ENCODE results near the gene PRSS21.

PRSS21 gene

DNA sequence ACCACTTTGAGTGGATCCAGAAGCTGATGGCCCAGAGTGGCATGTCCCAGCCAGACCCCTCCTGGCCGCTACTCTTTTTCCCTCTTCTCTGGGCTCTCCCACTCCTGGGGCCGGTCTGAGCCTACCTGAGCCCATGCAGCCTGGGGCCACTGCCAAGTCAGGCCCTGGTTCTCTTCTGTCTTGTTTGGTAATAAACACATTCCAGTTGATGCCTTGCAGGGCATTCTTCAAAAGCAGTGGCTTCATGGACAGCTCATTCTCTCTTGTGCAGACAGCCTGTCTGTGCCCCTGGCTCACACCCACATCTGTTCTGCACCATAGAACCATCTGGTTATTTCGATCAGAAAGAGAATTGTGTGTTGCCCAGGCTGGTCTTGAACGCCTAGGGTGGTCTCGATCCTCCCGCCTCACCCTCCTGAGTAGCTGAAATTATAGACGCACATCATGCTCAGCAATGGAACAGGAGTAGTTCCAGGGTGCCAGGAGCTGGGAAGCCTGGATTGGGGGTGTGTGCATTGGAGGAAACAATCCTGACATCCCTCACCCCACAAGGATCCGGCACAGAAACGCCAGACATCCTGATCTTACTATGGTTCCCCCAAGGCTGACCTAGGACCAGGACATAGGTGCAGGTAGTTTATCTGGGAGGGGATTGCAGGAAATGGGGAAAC lies 4.6 kb downstream of the PRSS21 start:
- DNase-seq (ENCODE audit: low read depth) = no peak

DNA sequence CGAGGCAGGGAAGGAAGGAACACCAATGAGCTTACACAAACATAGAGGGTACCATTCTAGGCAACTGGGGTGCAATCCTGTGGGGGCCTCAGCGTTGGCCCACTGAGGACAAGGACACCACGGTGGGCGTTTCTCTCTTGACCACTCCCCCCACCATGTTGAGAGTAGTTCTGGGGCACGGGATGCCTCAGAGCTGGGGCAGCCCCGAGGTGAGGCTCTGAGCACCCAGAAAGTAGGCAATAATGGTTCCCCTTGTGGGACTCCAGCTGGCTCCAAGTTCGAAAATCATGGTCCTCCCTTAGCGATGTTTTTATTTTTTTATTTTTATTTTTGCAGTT lies 5.1 kb downstream of the PRSS21 start:
- no peak overlapping the region for H3K4me3 ChIP-seq (ENCODE audit: low read depth, low read length)
- DNase-seq (ENCODE audit: low read depth) = no peak

More for the DNA sequence above, 4.6 kb downstream of the PRSS21 start:
- H3K4me3 ChIP-seq (ENCODE audit: low read depth, low read length) = no peak overlapping the region

DNA sequence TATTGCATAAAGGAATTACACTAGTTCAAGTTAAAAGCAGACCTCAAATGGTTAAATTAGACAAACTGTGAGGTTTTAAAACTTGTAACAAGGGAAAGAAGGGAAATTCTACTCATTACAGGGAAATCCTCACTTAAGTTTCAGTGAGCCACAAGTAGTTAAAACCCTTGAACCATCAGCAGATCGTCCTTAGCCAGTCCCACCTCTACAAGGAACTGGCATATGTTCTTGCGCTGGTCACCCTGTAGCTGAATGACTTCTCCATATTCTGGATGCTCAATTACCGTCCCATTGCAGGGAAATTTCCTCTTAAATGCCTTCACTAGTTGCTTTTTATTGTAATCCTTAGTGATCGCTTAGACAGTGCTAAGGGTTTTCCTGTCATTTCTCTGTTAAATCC lies 5.5 kb downstream of the PRSS21 start:
- DNase-seq (ENCODE audit: low read depth) = no peak
- H3K4me3 ChIP-seq (ENCODE audit: low read depth, low read length) = no peak overlapping the region

DNA sequence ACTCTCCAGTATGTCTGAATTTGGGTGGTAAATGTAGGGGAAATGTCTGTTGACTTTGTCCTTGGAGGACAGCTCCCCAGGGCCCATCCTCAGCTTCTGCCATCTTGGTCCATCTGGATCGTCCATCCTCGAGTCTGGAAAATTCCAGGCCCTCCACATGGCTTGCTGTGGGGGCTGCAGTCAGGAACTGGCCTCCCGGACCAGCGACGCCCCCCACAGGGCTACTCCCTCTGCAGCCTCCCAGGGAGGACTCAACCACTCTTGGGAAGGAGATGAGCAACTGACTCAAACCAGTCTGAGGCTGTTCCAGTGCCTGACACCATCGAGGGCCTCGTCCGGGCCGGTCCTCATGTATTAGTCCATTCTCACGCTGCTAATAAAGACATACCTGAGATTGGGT lies 7.6 kb downstream of the PRSS21 start:
- H3K4me3 ChIP-seq (ENCODE audit: low read depth, low read length) = no peak overlapping the region
- no peak for DNase-seq (ENCODE audit: low read depth)

DNA sequence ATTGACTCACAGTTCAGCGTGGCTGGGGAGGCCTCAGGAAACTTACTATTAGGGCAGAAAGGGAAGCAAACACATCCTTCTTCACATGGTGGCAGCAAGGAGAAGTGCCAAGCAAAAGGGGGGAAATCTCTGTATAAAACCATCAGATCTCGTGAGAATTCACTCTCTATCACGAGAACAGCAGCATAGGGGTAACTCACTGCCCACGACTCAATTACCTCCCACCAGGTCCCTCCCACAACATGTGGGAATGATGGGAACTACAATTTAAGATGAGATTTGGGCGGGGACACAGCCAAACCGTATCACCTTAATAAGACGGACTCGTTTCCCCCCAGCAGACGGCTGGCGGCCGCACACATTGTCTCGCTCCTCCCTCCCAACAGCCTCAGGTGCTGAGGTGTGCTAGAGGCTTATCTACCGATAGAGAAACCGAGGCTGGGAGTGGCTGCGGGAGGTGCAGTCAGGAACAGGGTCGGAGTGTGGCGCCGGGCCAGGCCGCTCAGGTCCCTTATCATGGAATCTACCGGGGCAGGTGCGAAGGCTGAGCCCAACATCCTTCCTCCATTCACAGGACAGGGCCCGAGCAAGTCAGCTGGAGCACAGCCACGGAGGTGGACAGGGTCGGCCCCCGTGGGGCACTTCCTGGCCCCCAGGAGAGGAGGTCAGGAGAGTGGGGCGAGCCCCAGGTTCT lies 8.2 kb downstream of the PRSS21 start:
- H3K4me3 ChIP-seq (ENCODE audit: low read depth, low read length) = no peak overlapping the region

DNA sequence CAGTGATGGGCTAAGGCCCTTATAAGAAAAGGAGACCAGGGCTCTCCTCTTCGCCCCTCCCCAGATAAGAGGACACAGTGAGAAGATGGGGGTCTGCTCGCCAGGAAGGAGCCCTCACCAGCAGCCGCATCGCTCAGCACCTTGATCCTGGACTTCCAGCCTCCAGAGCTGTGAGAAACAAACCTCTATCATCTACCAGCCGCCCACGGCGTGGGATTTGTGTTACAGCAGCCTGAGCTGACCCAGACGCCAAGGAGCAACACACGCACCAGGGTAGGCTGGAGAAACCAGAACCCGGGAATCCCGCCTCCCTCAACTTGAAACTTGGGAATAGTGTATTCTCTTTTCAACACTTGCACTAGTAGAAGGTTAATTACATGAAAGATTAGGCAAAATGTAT lies 8.9 kb downstream of the PRSS21 start:
- DNase-seq (ENCODE audit: low read depth) = no peak
- H3K4me3 ChIP-seq (ENCODE audit: low read depth, low read length) = no peak overlapping the region

More for the DNA sequence above, 8.2 kb downstream of the PRSS21 start:
- no peak for DNase-seq (ENCODE audit: low read depth)

DNA sequence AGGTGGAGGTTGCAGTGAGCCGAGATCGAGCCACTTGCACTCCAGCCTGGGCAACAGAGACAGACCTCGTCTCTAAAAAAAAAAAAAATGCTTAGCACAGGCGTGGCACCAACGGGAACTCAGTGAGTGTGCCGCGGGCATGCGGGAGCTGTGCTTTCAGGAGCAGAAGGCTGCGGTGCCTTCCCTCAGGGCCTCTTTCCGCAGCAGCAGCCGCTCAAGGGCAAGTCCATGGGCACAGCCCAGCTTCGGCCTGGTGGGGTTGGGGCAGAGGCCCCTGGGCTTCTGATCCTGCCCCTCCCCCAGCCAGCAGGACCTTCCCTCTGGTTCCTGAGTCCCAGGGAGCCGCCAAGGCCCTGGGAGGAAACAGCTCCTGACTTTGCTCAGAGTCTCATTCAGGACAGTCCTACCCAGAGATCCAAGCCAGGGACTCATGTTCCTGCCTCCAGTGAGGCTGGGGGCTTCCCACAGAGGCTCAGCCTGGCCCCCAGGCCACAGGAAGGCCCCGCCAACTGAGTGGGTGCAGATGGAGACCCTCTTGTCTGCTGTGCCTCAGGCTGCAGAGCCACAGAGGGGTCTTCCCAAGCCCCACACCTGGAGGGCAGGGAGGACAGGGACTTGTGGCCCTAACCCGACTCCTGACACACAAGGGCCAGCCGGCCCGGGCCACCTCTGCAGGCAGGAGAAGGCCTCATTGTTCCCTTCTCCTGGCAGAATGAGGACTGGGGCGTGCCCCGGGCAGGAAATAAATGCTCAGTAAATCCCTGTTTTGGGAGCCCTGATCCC lies 9.7 kb downstream of the PRSS21 start:
- DNase-seq (ENCODE audit: low read depth) = no peak

DNA sequence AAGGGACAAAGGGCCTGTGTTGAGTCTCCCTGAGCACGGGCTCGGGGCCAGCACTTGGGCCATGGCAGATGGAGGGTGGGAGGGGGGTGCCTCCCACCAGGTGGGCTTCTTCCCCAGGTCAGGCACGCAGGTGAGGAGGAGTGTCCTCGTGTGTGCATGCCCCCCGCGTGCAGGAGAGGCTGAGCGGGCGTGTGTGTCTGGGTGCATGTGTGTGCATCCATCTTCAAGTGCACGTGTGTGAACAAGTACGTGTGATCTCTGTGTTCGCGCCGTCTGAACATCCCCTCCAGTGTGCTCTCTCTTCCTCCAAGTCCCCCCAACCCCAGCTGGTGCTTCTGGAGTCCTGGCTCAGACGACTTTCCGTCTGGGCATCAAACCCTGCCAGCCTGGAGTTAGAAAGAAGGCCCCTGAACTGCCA lies 10.3 kb downstream of the PRSS21 start:
- H3K4me3 ChIP-seq (ENCODE audit: low read depth, low read length) = no peak overlapping the region
- DNase-seq (ENCODE audit: low read depth) = no peak

More for the DNA sequence above, 9.7 kb downstream of the PRSS21 start:
- H3K4me3 ChIP-seq (ENCODE audit: low read depth, low read length) = no peak overlapping the region

DNA sequence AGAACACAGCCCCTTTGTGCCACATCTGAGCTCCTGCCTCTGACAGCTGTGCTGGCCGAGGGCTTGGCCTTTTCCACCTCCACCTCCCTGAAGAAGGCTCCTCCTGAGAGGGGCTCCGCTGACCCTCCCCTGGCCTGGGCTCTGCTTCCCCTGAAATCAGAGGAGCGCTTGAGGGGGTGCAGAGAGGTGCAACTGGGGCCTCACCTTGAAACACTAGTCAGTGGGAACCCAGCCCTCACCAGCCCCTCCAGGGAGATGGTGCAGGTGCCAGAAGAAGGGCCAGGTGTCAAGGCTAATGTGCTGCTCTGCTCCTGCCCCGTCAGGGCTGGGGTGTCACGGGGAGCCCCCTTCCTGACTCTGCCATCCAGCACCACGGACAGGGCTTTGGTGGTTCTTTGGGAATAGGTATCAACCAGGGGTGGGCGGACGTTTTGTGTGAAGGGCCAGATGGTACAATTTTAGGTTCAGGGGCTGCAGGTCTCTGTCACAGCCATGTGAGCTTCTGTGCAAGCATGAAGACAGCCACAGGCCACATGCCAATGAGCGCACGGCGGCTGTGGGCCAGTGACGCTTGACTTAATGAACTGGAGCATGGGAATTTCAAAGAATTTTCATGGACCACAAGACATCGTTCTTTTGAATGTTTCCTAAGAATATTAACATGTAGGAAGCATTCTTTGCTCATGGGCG lies 10.9 kb downstream of the PRSS21 start:
- DNase-seq (ENCODE audit: low read depth) = no peak
- no peak overlapping the region for H3K4me3 ChIP-seq (ENCODE audit: low read depth, low read length)

DNA sequence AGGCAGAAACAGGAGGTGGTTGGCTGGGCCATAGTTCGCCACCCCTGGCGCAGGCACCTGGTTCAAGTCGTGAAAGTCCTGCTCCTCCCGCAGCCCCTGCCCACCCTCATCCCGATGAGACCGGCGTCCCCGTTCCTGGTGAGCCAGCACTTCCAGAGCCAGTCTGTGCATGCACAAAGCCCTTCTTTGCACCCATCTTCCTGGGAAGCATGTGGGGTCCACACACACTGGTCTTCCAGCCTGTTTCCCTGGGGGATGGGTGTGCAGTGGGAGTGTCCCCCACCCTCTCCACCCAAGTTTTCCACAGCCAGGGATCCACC lies 11.4 kb downstream of the PRSS21 start:
- H3K4me3 ChIP-seq (ENCODE audit: low read depth, low read length) = no peak overlapping the region
- DNase-seq (ENCODE audit: low read depth) = no peak

DNA sequence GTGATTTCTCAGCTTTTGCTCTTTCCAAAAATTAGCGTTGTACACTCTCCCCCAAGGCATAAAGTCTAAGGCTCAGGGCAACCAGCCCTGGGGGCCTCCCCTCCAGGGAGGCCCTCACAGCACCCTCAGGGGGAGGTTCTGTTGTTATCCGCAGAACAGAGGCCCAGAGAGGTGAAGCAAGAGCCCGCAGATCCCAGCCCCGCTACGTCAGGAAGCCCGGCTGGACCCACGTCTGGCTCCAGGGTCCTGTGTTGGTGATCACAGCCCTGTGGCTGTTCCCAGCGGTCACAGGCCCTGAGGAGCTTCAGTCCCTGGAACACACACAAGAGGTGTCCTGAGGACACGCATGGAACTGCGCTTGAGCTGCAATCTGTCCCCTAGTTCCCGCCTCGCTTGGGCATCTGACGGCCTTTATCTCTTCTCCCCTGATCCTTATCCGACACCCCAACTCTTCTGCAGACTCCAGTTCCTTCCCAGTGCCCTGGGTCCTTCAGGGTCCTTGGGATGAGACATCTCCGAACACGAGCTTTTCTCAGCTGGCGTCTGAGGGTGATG lies 11.9 kb downstream of the PRSS21 start:
- H3K4me3 ChIP-seq (ENCODE audit: low read depth, low read length) = no peak overlapping the region

DNA sequence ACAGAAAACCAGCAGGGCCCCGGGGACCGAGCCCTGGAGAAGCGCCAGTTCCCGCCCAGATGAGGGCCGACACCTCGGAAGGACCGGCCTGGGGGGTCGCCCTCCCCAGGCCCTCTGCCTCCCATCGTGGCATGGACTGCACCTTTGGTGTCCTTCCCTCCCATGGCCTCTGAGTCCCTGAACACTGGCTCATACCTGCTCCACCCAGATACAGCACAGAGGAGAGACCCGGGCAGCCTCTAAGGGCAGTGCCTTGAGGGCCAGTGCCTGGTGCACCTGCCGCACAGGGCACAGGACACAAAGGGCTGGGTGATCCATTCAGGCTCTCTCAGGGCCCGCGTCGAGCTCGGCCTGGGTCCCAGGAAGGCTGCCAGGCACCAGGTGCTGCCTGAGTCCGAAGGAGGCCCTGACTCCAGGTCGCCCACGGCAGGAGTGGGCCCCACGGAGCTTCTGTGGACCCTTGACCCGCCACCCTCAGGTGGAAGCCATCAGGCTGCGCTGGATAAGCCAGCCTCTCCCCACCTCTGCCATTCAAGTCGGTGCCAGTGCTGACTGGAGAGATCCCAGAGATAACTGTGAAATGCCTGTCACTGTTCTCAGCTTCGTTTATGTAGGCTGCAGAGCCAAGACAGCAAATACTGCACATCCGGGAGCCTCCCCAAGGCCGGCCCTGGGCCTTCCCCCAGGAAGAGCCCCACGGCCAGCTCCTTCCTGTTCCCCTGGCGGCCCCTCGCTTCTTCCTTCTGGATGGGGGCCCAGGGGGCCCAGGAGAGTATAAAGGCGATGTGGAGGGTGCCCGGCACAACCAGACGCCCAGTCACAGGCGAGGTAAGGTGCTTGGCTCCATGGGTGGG lies 12.7 kb downstream of the PRSS21 start, which contains the start of gene ZG16B:
Gene ZG16B (plus strand): TSS at position 803 of the 854 bp plus-strand sequence. CDS start 139 bp downstream, outside the sequence.
- no peak for DNase-seq (ENCODE audit: low read depth)
- no peak within 1 kb of the TSS for H3K4me3 ChIP-seq (ENCODE audit: low read depth, low read length)

More for the DNA sequence above, 11.9 kb downstream of the PRSS21 start:
- no peak for DNase-seq (ENCODE audit: low read depth)

DNA sequence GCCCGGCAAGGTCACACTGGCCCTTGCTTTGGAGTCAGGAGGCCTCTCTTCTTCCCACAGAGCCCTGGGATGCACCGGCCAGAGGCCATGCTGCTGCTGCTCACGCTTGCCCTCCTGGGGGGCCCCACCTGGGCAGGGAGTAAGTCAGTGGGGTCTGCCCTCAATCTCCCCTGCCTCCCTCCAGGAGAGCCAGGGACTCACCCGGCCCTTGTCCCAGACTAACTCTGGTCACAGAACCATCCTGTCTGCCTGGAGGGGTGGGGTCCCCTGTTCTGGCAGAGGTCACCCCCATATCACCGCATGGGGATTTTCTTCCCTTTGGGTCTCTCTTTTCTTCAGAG lies 13.3 kb downstream of the PRSS21 start:
- H3K4me3 ChIP-seq (ENCODE audit: low read depth, low read length) = no peak overlapping the region

DNA sequence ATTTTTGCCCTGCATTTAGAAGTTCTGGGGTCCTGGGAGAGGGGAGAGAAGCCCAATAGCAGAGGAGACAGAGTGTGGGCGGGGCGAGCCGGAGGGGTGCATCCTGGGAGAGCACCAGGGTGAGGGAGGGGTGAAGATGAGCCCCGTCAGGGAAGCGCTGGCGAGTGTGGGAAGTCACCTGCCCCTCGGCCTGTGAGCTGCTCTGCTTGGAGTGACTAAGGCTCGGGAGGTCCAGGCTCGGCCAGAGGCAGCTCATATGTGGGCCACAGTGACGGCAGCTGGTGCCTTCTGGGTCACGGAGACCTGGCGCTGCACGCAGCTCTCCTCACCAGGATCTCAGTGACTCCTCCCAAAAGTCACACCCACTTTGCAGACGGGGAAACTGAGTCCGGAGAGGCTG lies 14.2 kb downstream of the PRSS21 start:
- DNase-seq (ENCODE audit: low read depth) = no peak
- H3K4me3 ChIP-seq (ENCODE audit: low read depth, low read length) = no peak overlapping the region

More for the DNA sequence above, 13.3 kb downstream of the PRSS21 start:
- no peak for DNase-seq (ENCODE audit: low read depth)

DNA sequence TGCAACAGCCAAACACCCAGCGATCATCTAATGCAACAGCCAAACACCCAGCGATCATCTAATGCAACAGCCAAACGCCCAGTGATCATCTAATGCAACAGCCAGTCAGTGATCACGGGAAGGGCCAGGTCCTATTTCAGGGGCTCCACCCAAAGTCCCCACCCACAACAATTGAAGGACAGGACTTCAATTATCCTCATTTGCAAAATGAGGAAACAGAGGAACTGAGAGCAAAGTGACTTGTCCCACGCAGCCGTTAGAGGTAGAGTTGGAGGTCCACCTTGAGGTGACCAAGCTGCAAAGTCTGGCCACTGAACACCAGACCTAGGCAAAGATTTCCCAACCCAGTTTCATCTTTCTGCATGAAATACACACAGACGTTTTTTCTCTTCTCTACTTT lies 16.7 kb downstream of the PRSS21 start:
- no peak for DNase-seq (ENCODE audit: low read depth)
- no peak overlapping the region for H3K4me3 ChIP-seq (ENCODE audit: low read depth, low read length)

DNA sequence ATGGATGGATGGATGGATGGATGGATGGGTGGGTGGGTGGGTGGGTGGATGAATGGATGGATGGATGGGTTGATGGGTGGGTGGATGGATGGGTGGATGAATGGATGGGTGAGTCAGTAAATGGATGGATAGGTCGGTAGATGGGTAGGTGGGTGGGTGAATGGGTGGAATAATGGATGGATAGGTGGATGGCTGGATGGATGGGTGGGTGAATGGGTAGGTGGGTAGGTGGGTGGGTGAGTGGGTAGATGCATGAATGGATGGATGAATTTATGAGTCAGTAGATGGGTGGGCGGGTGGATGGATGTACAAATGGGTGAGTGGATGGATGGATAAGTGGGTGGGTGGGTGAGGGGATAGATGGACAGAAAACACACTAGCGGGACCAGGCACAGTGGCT lies 17.9 kb downstream of the PRSS21 start:
- no peak overlapping the region for H3K4me3 ChIP-seq (ENCODE audit: low read depth, low read length)
- no peak for DNase-seq (ENCODE audit: low read depth)

DNA sequence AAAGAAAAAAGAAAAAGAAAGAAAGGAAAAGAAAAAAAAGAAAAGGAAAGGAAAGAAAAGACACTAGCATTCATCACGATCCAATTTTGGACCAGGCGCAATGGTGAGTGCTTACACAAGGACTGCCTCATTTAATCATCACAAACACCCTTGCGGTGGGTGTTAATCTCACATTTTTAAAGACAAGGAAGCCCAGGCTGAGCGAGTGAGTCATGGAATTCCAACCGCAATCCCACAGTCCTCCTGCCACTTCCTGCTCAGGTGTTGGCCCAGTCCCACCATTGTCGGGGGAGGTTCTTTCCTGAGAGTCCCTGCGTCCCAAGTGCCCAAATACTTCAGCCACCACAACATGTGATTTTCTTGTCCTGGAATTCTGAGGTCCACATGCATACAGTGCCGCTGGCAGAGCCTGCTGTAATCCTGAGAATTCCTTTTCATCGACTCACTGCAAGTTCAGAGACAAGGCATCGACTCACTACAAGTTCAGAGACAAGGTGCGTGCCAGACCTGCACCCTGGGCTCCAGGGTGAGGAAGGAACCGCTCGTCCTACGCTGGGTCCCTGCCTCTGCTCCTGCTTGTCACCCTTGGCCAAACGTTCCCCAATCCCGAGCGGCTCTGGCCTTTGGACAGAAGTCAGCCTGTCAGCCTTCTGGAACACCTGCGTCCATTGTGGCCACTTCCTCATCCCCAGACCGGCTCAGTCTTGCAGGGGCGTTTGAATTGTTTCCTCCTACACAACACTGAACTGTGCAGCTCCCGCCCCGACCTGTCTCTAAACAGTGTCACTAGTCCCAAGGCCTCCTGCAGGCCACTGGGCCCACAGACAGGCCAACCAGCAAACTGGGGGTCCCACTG lies 18.8 kb downstream of the PRSS21 start:
- DNase-seq (ENCODE audit: low read depth) = peak; percentile 65
- H3K4me3 ChIP-seq (ENCODE audit: low read depth, low read length) = no peak overlapping the region
